HepG2 (cell line): ENCODE results near the gene INTS15. TPM values are rescaled to one million over a fixed set of nuclear protein-coding genes. Genes with fewer than 3 reads are reported as not detected.
A peak's percentile ranks its signal among the peaks of the same experiment; 100 is the strongest.

Source experiments
- AGO1 ChIP-seq: fragments of 200-400 bp; formaldehyde crosslinking; IDR thresholded peaks from 2 replicates; pipeline ENCODE4 v1.6.1; 2017; ENCODE audit warnings: mild to moderate bottlenecking, low read depth, low read length, moderate library complexity; ENCODE audit not compliant: poor library complexity, severe bottlenecking
- CHD4 ChIP-seq: fragments of 200-600 bp; sonication (generic); IDR thresholded peaks from 2 replicates; pipeline ENCODE4 v1.7.0; 2017; ENCODE audit warnings: mild to moderate bottlenecking, low read length, borderline replicate concordance
- CREM ChIP-seq, 2 experiments: sonication (generic) in 1 of 2; formaldehyde crosslinking in 1 of 2; IDR thresholded peaks; 2 replicates each; pipeline versions ENCODE4 v1.4.0 to v1.6.1; 2016 to 2020; ENCODE audit warnings: antibody characterized with exemption in 1 of 2, mild to moderate bottlenecking in 1 of 2, missing genetic modification reagents in 1 of 2
- FOXP1 ChIP-seq, 2 experiments: fragments of 450-650 bp in 1 of 2; IDR thresholded peaks; 2 replicates each; pipeline ENCODE4 v1.6.1; 2017 to 2018; ENCODE audit warnings: antibody characterized with exemption in 1 of 2
- GATAD2A ChIP-seq: IDR thresholded peaks from 2 replicates; pipeline ENCODE4 v1.6.1; 2016
- HMG20A ChIP-seq: IDR thresholded peaks from 2 replicates; pipeline ENCODE4 v1.6.1; 2016; ENCODE audit warnings: borderline replicate concordance
- IRX3 ChIP-seq: sonication (generic); formaldehyde crosslinking; IDR thresholded peaks from 2 replicates; pipeline ENCODE4 v1.8.1; 2023; ENCODE audit warnings: mild to moderate bottlenecking, low read depth, missing genetic modification reagents, borderline replicate concordance
- KDM4B ChIP-seq: sonication (generic); formaldehyde crosslinking; IDR thresholded peaks from 2 replicates; pipeline ENCODE4 v1.4.0; 2020; ENCODE audit warnings: missing genetic modification reagents
- KLF15 ChIP-seq: sonication (generic); formaldehyde crosslinking; IDR thresholded peaks from 2 replicates; pipeline ENCODE4 v1.8.1; 2023; ENCODE audit warnings: borderline replicate concordance, mild to moderate bottlenecking, inconsistent platforms, missing genetic modification reagents, mixed read lengths
- KLF6 ChIP-seq: IDR thresholded peaks from 2 replicates; pipeline ENCODE4 v1.8.0; 2016; ENCODE audit warnings: missing biosample characterization, missing genetic modification reagents
- NFE2L2 ChIP-seq: fragments of 150-350 bp; IDR thresholded peaks from 2 replicates; pipeline ENCODE4 v1.6.1; 2014; ENCODE audit warnings: low read length
- NFYB ChIP-seq: sonication (generic); formaldehyde crosslinking; IDR thresholded peaks from 2 replicates; pipeline ENCODE4 v1.4.0; 2020; ENCODE audit warnings: missing genetic modification reagents
- NR2C2 ChIP-seq: sonication (generic); formaldehyde crosslinking; IDR thresholded peaks from 2 replicates; pipeline ENCODE4 v1.4.0; 2020; ENCODE audit warnings: missing genetic modification reagents, mild to moderate bottlenecking, moderate library complexity, borderline replicate concordance
- SRSF1 ChIP-seq: fragments of 200-400 bp; formaldehyde crosslinking; optimal IDR thresholded peaks from 2 replicates; pipeline ENCODE3; 2017; ENCODE audit warnings: mild to moderate bottlenecking, low read depth, low read length, moderate library complexity
- THAP11 ChIP-seq: IDR thresholded peaks from 2 replicates; pipeline ENCODE4 v1.6.1; 2016; ENCODE audit warnings: missing biosample characterization, missing genetic modification reagents
- ZNF530 ChIP-seq: sonication (generic); formaldehyde crosslinking; IDR thresholded peaks from 2 replicates; pipeline ENCODE4 v1.5.0; 2020; ENCODE audit warnings: low read depth, mild to moderate bottlenecking, missing genetic modification reagents
- ZNF747 ChIP-seq: sonication (generic); formaldehyde crosslinking; IDR thresholded peaks from 2 replicates; pipeline ENCODE4 v1.8.1; 2023; ENCODE audit warnings: missing genetic modification reagents, mild to moderate bottlenecking, borderline replicate concordance
- ZSCAN5A ChIP-seq: sonication (generic); formaldehyde crosslinking; IDR thresholded peaks from 2 replicates; pipeline ENCODE4 v1.8.0; 2022; ENCODE audit warnings: mild to moderate bottlenecking, missing genetic modification reagents, borderline replicate concordance
- polyA plus RNA-seq, 8 experiments: library from polyadenylated mRNA; depleted of rRNA in 3 of 8; stranded (reverse) in 7 of 8; unstranded in 1 of 8; fragments of >200 nt; fragmentation: Illumina TruSeq in 4 of 8; extraction: Trizol in 4 of 8; gene quantifications; 2 replicates each; pipeline versions ENCODE4 v1.2.1 to v1.2.3, GENCODE V29; 2011 to 2016; ENCODE audit warnings: low read depth in 4 of 8, missing spikeins in 1 of 8, mixed read lengths in 1 of 8; ENCODE audit not compliant: insufficient read depth in 1 of 8
- total RNA-seq, 5 experiments: library from RNA; depleted of rRNA; stranded (reverse); fragments of >200 nt; fragmentation: Illumina TruSeq; extraction: Trizol; gene quantifications; 2 replicates each; pipeline ENCODE4 v1.2.3, GENCODE V29; 2016; ENCODE audit warnings: low read depth in 1 of 5
- TF ChIP-seq, protein P1 (sequence below), 2 experiments: IDR thresholded peaks; 2 replicates each; pipeline ENCODE4 v1.6.1; 2011 to 2012; ENCODE audit warnings: low read length in 2 of 2, borderline replicate concordance in 1 of 2, low read depth in 1 of 2, mild to moderate bottlenecking in 1 of 2, moderate library complexity in 1 of 2

INTS15 gene
- total and polyA plus RNA-seq, 2 of the 13 experiments (the other 11 are each of a cell fraction or from before 2014, with no cell fraction given), result 16.3 to 25.7 TPM

DNA sequence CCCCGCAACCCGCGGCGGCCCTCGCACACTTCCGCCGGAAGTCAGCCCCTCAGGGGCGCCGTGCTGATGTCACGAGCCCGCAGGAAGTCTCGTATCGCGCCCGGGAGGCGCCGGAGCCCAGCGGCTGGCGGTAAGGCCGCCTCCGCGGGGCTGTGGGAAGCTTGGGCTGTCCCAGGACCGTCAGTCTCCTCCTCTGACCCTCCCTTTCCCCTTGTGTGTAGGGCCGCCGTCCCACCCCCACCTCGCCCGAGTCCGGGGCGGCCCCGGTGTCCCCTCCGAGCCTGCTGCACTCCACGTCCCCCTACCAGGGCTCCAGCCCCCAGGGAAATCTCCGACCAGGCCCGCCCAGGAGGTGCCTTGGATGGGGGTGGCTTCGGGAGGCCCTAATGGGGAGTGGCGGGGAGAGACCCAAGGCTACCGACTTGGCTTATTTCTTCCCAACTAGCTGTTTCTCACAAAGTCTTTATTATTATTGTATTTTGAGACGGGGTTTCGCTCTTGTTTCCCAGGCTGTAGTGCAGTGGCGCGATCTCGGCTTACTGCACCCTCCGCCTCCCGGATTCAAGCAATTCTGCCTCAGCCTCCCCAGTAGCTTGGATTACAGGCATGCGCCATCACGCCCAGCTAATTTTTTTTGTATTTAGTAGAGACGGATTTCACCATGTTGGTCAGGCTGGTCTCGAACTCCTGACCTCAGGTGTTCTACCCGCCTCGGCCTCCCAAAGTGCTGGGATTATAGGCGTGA, 12.3 kb upstream of the INTS15 start, which contains the start of gene ZDHHC4 (continued):
- TF ChIP-seq, protein P1, sequence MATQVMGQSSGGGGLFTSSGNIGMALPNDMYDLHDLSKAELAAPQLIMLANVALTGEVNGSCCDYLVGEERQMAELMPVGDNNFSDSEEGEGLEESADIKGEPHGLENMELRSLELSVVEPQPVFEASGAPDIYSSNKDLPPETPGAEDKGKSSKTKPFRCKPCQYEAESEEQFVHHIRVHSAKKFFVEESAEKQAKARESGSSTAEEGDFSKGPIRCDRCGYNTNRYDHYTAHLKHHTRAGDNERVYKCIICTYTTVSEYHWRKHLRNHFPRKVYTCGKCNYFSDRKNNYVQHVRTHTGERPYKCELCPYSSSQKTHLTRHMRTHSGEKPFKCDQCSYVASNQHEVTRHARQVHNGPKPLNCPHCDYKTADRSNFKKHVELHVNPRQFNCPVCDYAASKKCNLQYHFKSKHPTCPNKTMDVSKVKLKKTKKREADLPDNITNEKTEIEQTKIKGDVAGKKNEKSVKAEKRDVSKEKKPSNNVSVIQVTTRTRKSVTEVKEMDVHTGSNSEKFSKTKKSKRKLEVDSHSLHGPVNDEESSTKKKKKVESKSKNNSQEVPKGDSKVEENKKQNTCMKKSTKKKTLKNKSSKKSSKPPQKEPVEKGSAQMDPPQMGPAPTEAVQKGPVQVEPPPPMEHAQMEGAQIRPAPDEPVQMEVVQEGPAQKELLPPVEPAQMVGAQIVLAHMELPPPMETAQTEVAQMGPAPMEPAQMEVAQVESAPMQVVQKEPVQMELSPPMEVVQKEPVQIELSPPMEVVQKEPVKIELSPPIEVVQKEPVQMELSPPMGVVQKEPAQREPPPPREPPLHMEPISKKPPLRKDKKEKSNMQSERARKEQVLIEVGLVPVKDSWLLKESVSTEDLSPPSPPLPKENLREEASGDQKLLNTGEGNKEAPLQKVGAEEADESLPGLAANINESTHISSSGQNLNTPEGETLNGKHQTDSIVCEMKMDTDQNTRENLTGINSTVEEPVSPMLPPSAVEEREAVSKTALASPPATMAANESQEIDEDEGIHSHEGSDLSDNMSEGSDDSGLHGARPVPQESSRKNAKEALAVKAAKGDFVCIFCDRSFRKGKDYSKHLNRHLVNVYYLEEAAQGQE (IDR thresholded peaks at IDR 0.05; ENCODE audit: borderline replicate concordance in 1 of 2, low read depth in 1 of 2, low read length in 2 of 2), result no peak
- TF ChIP-seq CREM (IDR thresholded peaks at IDR 0.05), result peak; percentile 73
- 0 out of 2 replicates have a peak, but pooled peaks have one; percentile 20 for TF ChIP-seq CREM (CRISPR knock-in tag; IDR thresholded peaks at IDR 0.05)
- 0 out of 2 replicates have a peak, but pooled peaks have one; percentile 45 for TF ChIP-seq GATAD2A (CRISPR knock-in tag)
- no peak; the same call in 1 of the 2 replicates for TF ChIP-seq CHD4
- TF ChIP-seq ZNF530, result no peak
- TF ChIP-seq THAP11 (CRISPR knock-in tag), result peak; percentile 86
- no peak for TF ChIP-seq HMG20A (CRISPR knock-in tag)
- peak; percentile 30 for TF ChIP-seq SRSF1
- TF ChIP-seq KDM4B, result peak; percentile 95; the same call in 1 of the 2 replicates
- TF ChIP-seq NR2C2 (CRISPR knock-in tag), result peak; percentile 86
- no peak for TF ChIP-seq FOXP1 (IDR thresholded peaks at IDR 0.05)
- no peak for TF ChIP-seq FOXP1 (CRISPR knock-in tag; IDR thresholded peaks at IDR 0.05)
- peak; percentile 77; the same call in 1 of the 2 replicates for TF ChIP-seq KLF6 (CRISPR knock-in tag)
- TF ChIP-seq IRX3 (CRISPR knock-in tag), result no peak; the same call in 1 of the 2 replicates
- TF ChIP-seq AGO1, result no peak
- no peak; the same call in 1 of the 2 replicates for TF ChIP-seq KLF15 (CRISPR knock-in tag)
- no peak for TF ChIP-seq ZSCAN5A (CRISPR knock-in tag)
- peak; percentile 38; the same call in 1 of the 2 replicates for TF ChIP-seq NFYB (CRISPR knock-in tag)
- TF ChIP-seq ZNF747 (CRISPR knock-in tag), result peak; percentile 56; the same call in 1 of the 2 replicates
- no peak for TF ChIP-seq NFE2L2
